ENCODE data around the gene TUG1. TPM values are rescaled to one million over a fixed set of nuclear protein-coding genes. Genes with fewer than 3 reads are reported as not detected.

Gene TUG1
- total and polyA plus RNA-seq, 9 of the 15 experiments (the other 6 are each of a cell fraction or from before 2014, with no cell fraction given) = 24.7 to 132 (median 58.9) TPM

- in situ Hi-C loops (cut with MboI) = no loop called here
- intact Hi-C loops (cut with micrococcal nuclease) = no loop called here
- no peak for TF ChIP-seq CHCHD3 (CRISPR knock-in tag; IDR thresholded peaks at IDR 0.05)
- TF ChIP-seq TRIM28 (IDR thresholded peaks at IDR 0.05) = no peak
- TF ChIP-seq MTA3 (IDR thresholded peaks at IDR 0.05; ENCODE audit: borderline replicate concordance) = no peak
- no peak for TF ChIP-seq HMBOX1 (IDR thresholded peaks at IDR 0.05)
- TF ChIP-seq SRF (CRISPR knock-in tag; IDR thresholded peaks at IDR 0.05) = no peak
- no peak for TF ChIP-seq MCM7 (IDR thresholded peaks at IDR 0.05)
- TF ChIP-seq ZNF507 (tag; conservative IDR thresholded peaks at IDR 0.05) = no peak
- TF ChIP-seq MCM3 (IDR thresholded peaks at IDR 0.05) = no peak
- TF ChIP-seq, protein P1, sequence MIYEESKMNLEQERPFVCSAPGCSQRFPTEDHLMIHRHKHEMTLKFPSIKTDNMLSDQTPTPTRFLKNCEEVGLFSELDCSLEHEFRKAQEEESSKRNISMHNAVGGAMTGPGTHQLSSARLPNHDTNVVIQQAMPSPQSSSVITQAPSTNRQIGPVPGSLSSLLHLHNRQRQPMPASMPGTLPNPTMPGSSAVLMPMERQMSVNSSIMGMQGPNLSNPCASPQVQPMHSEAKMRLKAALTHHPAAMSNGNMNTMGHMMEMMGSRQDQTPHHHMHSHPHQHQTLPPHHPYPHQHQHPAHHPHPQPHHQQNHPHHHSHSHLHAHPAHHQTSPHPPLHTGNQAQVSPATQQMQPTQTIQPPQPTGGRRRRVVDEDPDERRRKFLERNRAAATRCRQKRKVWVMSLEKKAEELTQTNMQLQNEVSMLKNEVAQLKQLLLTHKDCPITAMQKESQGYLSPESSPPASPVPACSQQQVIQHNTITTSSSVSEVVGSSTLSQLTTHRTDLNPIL (CRISPR knock-in tag; IDR thresholded peaks at IDR 0.05) = no peak
- no peak for TF ChIP-seq CTBP1 (IDR thresholded peaks at IDR 0.05; ENCODE audit: borderline replicate concordance)
- no peak for TF ChIP-seq TFE3 (CRISPR knock-in tag; IDR thresholded peaks at IDR 0.05)
- TF ChIP-seq, protein P2, sequence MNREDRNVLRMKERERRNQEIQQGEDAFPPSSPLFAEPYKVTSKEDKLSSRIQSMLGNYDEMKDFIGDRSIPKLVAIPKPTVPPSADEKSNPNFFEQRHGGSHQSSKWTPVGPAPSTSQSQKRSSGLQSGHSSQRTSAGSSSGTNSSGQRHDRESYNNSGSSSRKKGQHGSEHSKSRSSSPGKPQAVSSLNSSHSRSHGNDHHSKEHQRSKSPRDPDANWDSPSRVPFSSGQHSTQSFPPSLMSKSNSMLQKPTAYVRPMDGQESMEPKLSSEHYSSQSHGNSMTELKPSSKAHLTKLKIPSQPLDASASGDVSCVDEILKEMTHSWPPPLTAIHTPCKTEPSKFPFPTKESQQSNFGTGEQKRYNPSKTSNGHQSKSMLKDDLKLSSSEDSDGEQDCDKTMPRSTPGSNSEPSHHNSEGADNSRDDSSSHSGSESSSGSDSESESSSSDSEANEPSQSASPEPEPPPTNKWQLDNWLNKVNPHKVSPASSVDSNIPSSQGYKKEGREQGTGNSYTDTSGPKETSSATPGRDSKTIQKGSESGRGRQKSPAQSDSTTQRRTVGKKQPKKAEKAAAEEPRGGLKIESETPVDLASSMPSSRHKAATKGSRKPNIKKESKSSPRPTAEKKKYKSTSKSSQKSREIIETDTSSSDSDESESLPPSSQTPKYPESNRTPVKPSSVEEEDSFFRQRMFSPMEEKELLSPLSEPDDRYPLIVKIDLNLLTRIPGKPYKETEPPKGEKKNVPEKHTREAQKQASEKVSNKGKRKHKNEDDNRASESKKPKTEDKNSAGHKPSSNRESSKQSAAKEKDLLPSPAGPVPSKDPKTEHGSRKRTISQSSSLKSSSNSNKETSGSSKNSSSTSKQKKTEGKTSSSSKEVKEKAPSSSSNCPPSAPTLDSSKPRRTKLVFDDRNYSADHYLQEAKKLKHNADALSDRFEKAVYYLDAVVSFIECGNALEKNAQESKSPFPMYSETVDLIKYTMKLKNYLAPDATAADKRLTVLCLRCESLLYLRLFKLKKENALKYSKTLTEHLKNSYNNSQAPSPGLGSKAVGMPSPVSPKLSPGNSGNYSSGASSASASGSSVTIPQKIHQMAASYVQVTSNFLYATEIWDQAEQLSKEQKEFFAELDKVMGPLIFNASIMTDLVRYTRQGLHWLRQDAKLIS (CRISPR knock-in tag; IDR thresholded peaks at IDR 0.05) = no peak
- no peak for TF ChIP-seq ZNF146 (CRISPR knock-in tag; IDR thresholded peaks at IDR 0.05; ENCODE audit: unreplicated experiment)
- no peak for TF ChIP-seq NR4A1 (CRISPR knock-in tag; IDR thresholded peaks at IDR 0.05)
- TF ChIP-seq NR4A1 (tag; IDR thresholded peaks at IDR 0.05) = no peak
- TF ChIP-seq PYGO2 (tag; IDR thresholded peaks at IDR 0.05) = no peak
Observed at GRCh38 chr22:30934053-30934452, 35.0 kb upstream of the TUG1 start.

More at GRCh38 chr22:30934053-30934452, 35.0 kb upstream of the TUG1 start:
- Histone ChIP-seq H3K36me3 (ENCODE audit: control insufficient read depth, insufficient read depth, low read length) (peaks cover 93% of the 10 kb centered on the region; the same call in 2 of the 3 replicates), H3K27ac (ENCODE audit: extremely low read depth, low read depth, low read length) (no peak overlapping the region), H3K9me1 (ENCODE audit: control insufficient read depth, insufficient read depth, low read length) (no peaks in the 10 kb centered on the region), H3K9me3 (replicated peaks; ENCODE audit: control insufficient read depth, insufficient read depth, low read depth, low read length) (no peaks in the 10 kb centered on the region), H3K4me2 (ENCODE audit: insufficient read depth, low read length) (no peak overlapping the region), H3K9ac (ENCODE audit: insufficient read depth in 1 of 2, low read depth in 2 of 2, low read length in 2 of 2) (no peak overlapping the region), H4K20me1 (replicated peaks; ENCODE audit: control insufficient read depth, insufficient read depth, low read length) (no peaks in the 10 kb centered on the region), H3K4me3 (no peak overlapping the region), H3K79me2 (ENCODE audit: control insufficient read depth, insufficient read depth, low read length) (no peaks in the 10 kb centered on the region), H3K4me1 (replicated peaks in 1 of 2; ENCODE audit: control insufficient read depth in 2 of 2, insufficient read depth in 2 of 2, low read length in 2 of 2) (no peaks in the 10 kb centered on the region), H3K27me3 (ENCODE audit: control insufficient read depth in 2 of 2, insufficient read depth in 2 of 2, low read length in 2 of 2) (no peaks in the 10 kb centered on the region), H2AFZ (ENCODE audit: low read depth, low read length) (no peak overlapping the region)
- ChIA-PET POLR2A (interaction anchor here (0.6 kb wide), 2 partner anchors 179 to 199 kb away, joined by 3 read pairs; no protein-coding TSS in a partner anchor), CTCF (ENCODE audit: low intra/inter-chr PET ratio) (no interaction called here)
- no TSS peak for BruUV-seq (replicated peaks)
- FAIRE-seq (no peak), DNase-seq (ENCODE audit: extremely low read depth in 1 of 4, low spot score in 3 of 4) (no peak), ATAC-seq (no peak)
- 80% methylated on average over 3 of the region's 8 CpGs for WGBS (ENCODE audit: insufficient coverage, low coverage, missing lambda C conversion rate)
